Naive thymus-derived CD4-positive, alpha-beta T cell (primary cell): ENCODE measurements around the gene GRIK4. TPM values are rescaled to one million over a fixed set of nuclear protein-coding genes. Genes with fewer than 3 reads are reported as not detected.

Experiments
- ATAC-seq: fragments of 150-1000 bp; cut with Tn5 transposase; 2 replicates; pipeline ENCODE4 v1.10.0; 2021; ENCODE audit warnings: mild to moderate bottlenecking, moderate library complexity
- CTCF ChIA-PET: fragments of 350-600 bp; sonication (Branson Sonifier 250); formaldehyde crosslinking; loops from one replicate; lab custom pipeline; 2021; ENCODE audit warnings: antibody characterized with exemption; lab: Charles Lee
- POLR2A ChIA-PET: fragments of 350-600 bp; sonication (Branson Sonifier 250); formaldehyde crosslinking; loops from one replicate; lab custom pipeline; 2021; ENCODE audit warnings: antibody characterized with exemption, inconsistent platforms; lab: Charles Lee
- DNase-seq, 9 donors: peaks; one replicate each; pipeline versions ENCODE4 v3.0.0 to v3.0.0-alpha.2; 2020 to 2022; ENCODE audit warnings: mixed read lengths in 1 of 9
- H3K27ac ChIP-seq: one replicate; pipeline ENCODE4 v1.7.0; 2013; ENCODE audit warnings: mild to moderate bottlenecking, low read depth, low read length, moderate library complexity
- H3K27me3 ChIP-seq, 2 donors: one replicate each; pipeline ENCODE4 v1.7.0; 2013; ENCODE audit warnings: low read length in 2 of 2, mild to moderate bottlenecking in 2 of 2, moderate library complexity in 2 of 2; ENCODE audit not compliant: control insufficient read depth in 2 of 2, insufficient read depth in 2 of 2
- H3K36me3 ChIP-seq, 3 experiments: 1 replicate in 2 of 3; 2 replicates in 1 of 3; pipeline ENCODE4 v1.7.0; 2013; ENCODE audit warnings: low read length in 3 of 3, mild to moderate bottlenecking in 3 of 3, moderate library complexity in 1 of 3; ENCODE audit not compliant: insufficient read depth in 3 of 3, control insufficient read depth in 2 of 3
- H3K4me1 ChIP-seq, 2 donors: one replicate each; pipeline ENCODE4 v1.7.0; 2013; ENCODE audit warnings: low read length in 2 of 2, mild to moderate bottlenecking in 2 of 2, moderate library complexity in 1 of 2; ENCODE audit not compliant: control insufficient read depth in 2 of 2, insufficient read depth in 2 of 2
- H3K4me3 ChIP-seq: 2 replicates; pipeline ENCODE4 v1.7.0; 2013; ENCODE audit warnings: mild to moderate bottlenecking, low read length
- H3K9me3 ChIP-seq, 3 experiments: 1 replicate in 2 of 3; 2 replicates in 1 of 3; pipeline ENCODE4 v1.7.0; 2013; ENCODE audit warnings: low read length in 3 of 3; ENCODE audit not compliant: control insufficient read depth in 2 of 3
- H3K27ac Mint-ChIP-seq, 9 donors: one replicate each; pipeline ENCODE4 v1.8.0; 2020 to 2022; ENCODE audit warnings: mixed read lengths in 9 of 9, mild to moderate bottlenecking in 8 of 9, moderate library complexity in 5 of 9, inconsistent platforms in 2 of 9
- H3K27me3 Mint-ChIP-seq, 5 donors: one replicate each; pipeline ENCODE4 v1.8.0; 2021 to 2022; ENCODE audit warnings: mixed read lengths in 5 of 5, mild to moderate bottlenecking in 1 of 5
- H3K36me3 Mint-ChIP-seq, 5 donors: one replicate each; pipeline ENCODE4 v1.8.0; 2020 to 2022; ENCODE audit warnings: mixed read lengths in 5 of 5, mild to moderate bottlenecking in 3 of 5, inconsistent platforms in 1 of 5
- H3K4me1 Mint-ChIP-seq, 7 donors: one replicate each; pipeline ENCODE4 v1.8.0; 2020 to 2022; ENCODE audit warnings: mixed read lengths in 7 of 7, mild to moderate bottlenecking in 3 of 7, inconsistent platforms in 1 of 7
- H3K4me3 Mint-ChIP-seq, 10 donors: one replicate each; pipeline ENCODE4 v1.8.0; 2020 to 2022; ENCODE audit warnings: mild to moderate bottlenecking in 10 of 10, mixed read lengths in 10 of 10, moderate library complexity in 6 of 10, inconsistent platforms in 2 of 10
- H3K9me3 Mint-ChIP-seq, 11 donors: one replicate each; pipeline ENCODE4 v1.8.0; 2020 to 2022; ENCODE audit warnings: mixed read lengths in 11 of 11, mild to moderate bottlenecking in 4 of 11, inconsistent platforms in 1 of 11, moderate library complexity in 1 of 11
- intact Hi-C, 2 donors: fragments of 100-400 bp; cut with micrococcal nuclease; formaldehyde crosslinking; loops; one replicate each; pipeline ENCODE4 v1.15.1; 2023
- polyA plus RNA-seq, 2 donors: library from polyadenylated mRNA; unstranded; fragments of 300-500 nt; fragmentation: Illumina TruSeq; gene quantifications; one replicate each; pipeline ENCODE4 v1.2.3, GENCODE V29; 2021
- total RNA-seq, 6 experiments: library from RNA in 5 of 6; stranded (reverse) in 5 of 6; gene quantifications; 1 replicate in 5 of 6; 2 replicates in 1 of 6; pipeline ENCODE4 v1.2.3 and lab custom pipeline; 2021 to 2026

GRIK4 gene
- total and polyA plus RNA-seq, 7 experiments from 2014 or later: 0.93 to 3.8 TPM; not detected in 5

DNA sequence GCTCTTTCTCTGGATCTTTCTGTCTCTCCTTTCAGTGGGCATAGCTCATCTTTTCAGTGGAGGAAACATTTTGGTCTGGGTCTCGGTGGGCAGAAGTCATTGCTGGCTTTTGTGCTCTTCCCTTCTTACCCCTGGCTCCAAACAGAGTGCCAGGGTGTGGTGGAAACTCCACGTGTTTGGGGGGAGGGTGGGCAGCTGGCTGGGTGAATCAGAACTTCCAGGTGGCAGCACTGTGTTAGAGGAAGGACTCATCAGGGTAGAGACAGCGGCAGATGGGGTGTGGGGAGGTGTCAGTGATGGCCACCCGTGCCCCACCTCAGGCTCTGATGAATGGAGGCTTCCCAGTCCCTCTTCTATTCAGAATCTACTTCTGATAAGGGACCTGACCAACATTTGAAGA, 114.0 kb downstream of the GRIK4 start:
- Mint-ChIP-seq H3K27ac (no peak overlapping the region), H3K36me3 (no peaks in the 10 kb centered on the region), H3K4me3 (no peak overlapping the region), H3K4me1 (no peaks in the 10 kb centered on the region), H3K9me3 (no peaks in the 10 kb centered on the region), H3K27me3 (peaks cover 0 to 20% (median 5%) of the 10 kb centered on the region in 5 donors)
- Histone ChIP-seq H3K4me3 (no peak overlapping the region), H3K36me3 (no peaks in the 10 kb centered on the region), H3K4me1 (no peaks in the 10 kb centered on the region), H3K27ac (no peak overlapping the region), H3K9me3 (no peaks in the 10 kb centered on the region), H3K27me3 (no peaks in the 10 kb centered on the region)
- ChIA-PET CTCF (no interaction called here), POLR2A (no interaction called here)
- no peak for DNase-seq
- intact Hi-C loops: no loop called here
- ATAC-seq: no peak

DNA sequence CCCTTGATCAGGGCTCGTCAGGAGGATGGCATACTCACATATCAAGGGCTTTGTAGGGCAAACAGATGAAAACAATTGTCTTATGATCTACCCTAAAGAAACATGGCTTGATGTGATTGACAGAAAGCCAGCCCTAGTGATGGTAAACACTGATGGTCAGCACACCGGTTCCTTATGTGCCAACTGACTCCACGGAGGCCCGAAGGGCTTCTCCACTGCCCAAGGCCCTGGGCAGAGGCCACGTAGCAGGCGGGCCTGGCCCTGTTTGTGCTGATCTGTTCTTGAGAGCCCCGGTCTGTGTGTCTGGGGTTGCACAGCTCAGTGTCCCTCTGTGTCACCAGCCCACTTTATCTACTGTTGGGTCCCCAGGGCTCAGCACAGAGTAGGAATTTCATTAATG, 115.2 kb downstream of the GRIK4 start:
- POLR2A ChIA-PET: no interaction called here
- H3K27ac Mint-ChIP-seq: no peak overlapping the region

DNA sequence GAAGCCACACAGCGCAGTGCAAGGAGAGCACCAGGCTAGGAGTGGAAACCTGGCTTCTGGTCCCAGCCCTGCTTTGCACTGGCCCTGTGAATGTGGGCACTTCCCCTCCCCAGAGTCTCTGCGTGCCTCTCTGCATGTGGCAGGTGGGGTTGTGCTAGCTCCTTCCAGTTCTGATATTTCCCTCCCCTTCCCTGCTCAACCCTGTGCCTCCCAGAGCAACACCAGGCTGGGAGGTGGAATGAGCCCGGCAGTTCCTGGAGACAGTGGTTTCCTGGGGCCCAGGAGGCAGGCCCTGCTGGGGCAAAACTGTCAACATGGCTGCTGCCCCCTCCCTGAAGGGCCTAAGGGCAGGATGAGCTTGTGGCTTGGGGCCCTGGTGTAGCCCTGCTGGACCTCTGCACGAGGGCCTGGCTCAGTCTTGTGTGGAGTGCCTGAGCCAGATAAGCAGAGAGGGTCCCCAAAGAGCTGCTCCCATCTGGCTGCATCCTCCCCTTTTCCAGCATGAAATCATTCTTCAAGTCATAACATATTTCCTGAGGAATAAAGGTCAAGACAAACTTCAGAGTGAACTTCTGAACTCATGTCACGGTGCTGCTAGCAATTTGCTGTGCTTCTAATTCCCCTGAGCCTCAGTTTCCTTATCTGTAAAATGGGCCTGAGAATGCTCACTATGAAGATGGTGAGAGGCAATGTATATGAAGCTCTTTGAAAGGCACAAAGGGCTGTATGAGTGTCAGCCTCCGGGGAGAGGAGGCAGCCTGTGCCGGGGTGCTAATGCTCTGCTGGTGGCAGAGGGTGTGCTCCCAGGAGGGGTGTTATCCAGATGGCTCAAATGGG, 116.0 kb downstream of the GRIK4 start:
- no peak for ATAC-seq
- H3K27ac Mint-ChIP-seq: no peak overlapping the region
- POLR2A ChIA-PET: no interaction called here

More for the DNA sequence above, 115.2 kb downstream of the GRIK4 start:
- no peak overlapping the region for H3K27ac ChIP-seq
- H3K36me3 ChIP-seq: no peaks in the 10 kb centered on the region
- Mint-ChIP-seq H3K4me1 (no peaks in the 10 kb centered on the region), H3K4me3 (no peak overlapping the region), H3K27me3 (peaks cover 0 to 23% (median 5%) of the 10 kb centered on the region in 5 donors), H3K9me3 (no peaks in the 10 kb centered on the region), H3K36me3 (no peaks in the 10 kb centered on the region)
- no peaks in the 10 kb centered on the region for H3K4me1 ChIP-seq
- CTCF ChIA-PET: no interaction called here
- H3K27me3 ChIP-seq: no peaks in the 10 kb centered on the region
- ATAC-seq (no peak), DNase-seq (no peak)
- H3K4me3 ChIP-seq: no peak overlapping the region
- H3K9me3 ChIP-seq: no peaks in the 10 kb centered on the region
- intact Hi-C loops: no loop called here

DNA sequence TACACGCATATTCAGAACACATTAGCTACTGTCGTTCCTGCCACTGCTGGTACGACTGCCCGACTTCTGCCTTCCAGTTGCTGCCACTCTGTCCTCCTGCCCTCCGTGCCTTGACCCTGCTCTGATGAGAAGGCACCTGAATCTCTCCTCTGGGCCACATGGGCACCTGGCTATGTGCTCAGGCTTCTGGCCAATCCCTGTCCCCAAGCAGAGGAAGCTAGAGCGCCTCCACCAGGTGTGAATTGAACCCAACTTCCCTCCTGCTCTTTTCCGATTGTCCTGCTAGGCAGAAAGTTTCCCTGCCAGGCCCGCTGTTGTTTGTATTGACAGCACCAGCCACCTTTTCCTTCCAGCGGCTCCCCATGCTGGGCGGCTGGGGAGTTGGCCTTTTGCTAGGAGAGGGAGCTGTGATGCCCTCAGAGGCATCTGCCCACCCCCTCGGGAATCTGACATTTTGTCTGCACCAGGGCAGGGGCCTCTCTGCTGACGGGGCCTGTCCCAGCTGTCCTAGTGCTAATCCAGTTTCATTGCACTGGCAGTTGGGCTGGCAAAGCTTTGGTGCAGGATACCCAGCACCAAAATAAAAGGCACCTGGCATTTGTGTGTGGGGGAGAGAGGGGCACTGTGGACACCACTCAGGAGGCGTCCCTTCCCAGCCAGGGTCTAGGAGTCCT, 118.0 kb downstream of the GRIK4 start:
- Histone ChIP-seq H3K4me3 (no peak overlapping the region), H3K27me3 (no peaks in the 10 kb centered on the region), H3K27ac (no peak overlapping the region), H3K36me3 (no peaks in the 10 kb centered on the region), H3K4me1 (no peaks in the 10 kb centered on the region), H3K9me3 (no peaks in the 10 kb centered on the region)
- ATAC-seq: no peak
- intact Hi-C loops: no loop called here
- no peak for DNase-seq
- POLR2A ChIA-PET: no interaction called here
- no peak overlapping the region for H3K27ac Mint-ChIP-seq
- H3K27me3 Mint-ChIP-seq: peaks cover 0 to 19% (median 8%) of the 10 kb centered on the region in 5 donors
- no peak overlapping the region for H3K4me3 Mint-ChIP-seq
- no peaks in the 10 kb centered on the region for H3K9me3 Mint-ChIP-seq
- CTCF ChIA-PET: no interaction called here
- no peaks in the 10 kb centered on the region for H3K36me3 Mint-ChIP-seq
- H3K4me1 Mint-ChIP-seq: peaks cover 0 to 3% (median 0%) of the 10 kb centered on the region in 7 donors

More for the DNA sequence above, 116.0 kb downstream of the GRIK4 start:
- Histone ChIP-seq H3K4me1 (no peaks in the 10 kb centered on the region), H3K36me3 (no peaks in the 10 kb centered on the region), H3K27ac (no peak overlapping the region), H3K27me3 (no peaks in the 10 kb centered on the region), H3K9me3 (no peaks in the 10 kb centered on the region), H3K4me3 (no peak overlapping the region)
- no peaks in the 10 kb centered on the region for H3K36me3 Mint-ChIP-seq
- CTCF ChIA-PET: no interaction called here
- no peaks in the 10 kb centered on the region for H3K4me1 Mint-ChIP-seq
- intact Hi-C loops: no loop called here
- no peak overlapping the region for H3K4me3 Mint-ChIP-seq
- H3K27me3 Mint-ChIP-seq: peaks cover 0 to 27% (median 5%) of the 10 kb centered on the region in 5 donors
- H3K9me3 Mint-ChIP-seq: no peaks in the 10 kb centered on the region
- no peak for DNase-seq

DNA sequence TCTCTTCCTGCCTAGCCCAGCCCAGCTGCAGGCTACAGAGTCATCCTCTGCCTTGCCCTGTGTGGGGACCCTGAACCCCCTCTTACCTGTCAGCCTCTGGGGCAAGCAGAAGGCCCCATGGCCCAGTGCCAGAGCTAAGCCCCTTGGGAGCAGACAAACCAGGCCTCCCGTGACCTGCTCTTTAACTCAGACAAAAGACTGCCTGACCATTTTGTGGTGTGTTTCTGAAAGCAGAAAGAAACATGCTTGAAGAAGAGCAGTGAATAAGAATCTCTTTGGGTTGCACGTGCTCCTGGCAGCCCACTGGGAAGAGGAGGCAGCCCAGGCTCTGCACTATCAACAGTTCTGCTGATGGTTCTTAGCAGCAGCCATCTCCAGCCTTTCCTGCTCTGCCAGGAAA, 118.6 kb downstream of the GRIK4 start:
- POLR2A ChIA-PET: no interaction called here
- H3K27ac Mint-ChIP-seq: no peak overlapping the region

DNA sequence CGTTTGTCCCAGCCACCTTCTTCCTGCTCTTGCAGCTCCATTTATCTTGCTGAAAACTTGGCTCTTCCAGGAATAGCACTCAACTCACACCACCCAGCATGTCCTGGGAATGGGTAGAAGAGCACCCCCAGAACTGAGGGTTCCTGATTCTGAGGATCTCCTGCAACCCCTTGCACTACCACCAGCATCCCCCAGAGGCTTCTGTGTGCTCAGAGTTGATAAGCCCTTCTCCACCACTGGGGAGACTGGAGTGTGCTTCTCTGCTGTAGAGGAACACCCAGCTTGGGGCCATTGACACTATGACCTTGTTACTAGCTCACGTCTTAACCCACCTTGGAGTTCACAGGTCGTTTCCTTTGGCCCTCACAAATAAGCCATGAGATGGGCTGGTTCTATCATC, 121.0 kb downstream of the GRIK4 start:
- Mint-ChIP-seq H3K4me1 (peaks cover 0 to 6% (median 0%) of the 10 kb centered on the region in 7 donors), H3K4me3 (no peak overlapping the region), H3K27me3 (peaks cover 0 to 19% (median 18%) of the 10 kb centered on the region in 5 donors), H3K36me3 (no peaks in the 10 kb centered on the region), H3K27ac (no peak overlapping the region), H3K9me3 (peaks cover 0 to 1% (median 0%) of the 10 kb centered on the region in 11 donors)
- Histone ChIP-seq H3K9me3 (no peaks in the 10 kb centered on the region), H3K27ac (no peak overlapping the region), H3K27me3 (no peaks in the 10 kb centered on the region), H3K4me3 (no peak overlapping the region), H3K4me1 (no peaks in the 10 kb centered on the region), H3K36me3 (no peaks in the 10 kb centered on the region)
- ChIA-PET CTCF (no interaction called here), POLR2A (no interaction called here)
- intact Hi-C loops: no loop called here
- peak; percentile 28 for ATAC-seq
- no peak for DNase-seq

More for the DNA sequence above, 118.6 kb downstream of the GRIK4 start:
- no peak for DNase-seq
- Histone ChIP-seq H3K27ac (no peak overlapping the region), H3K9me3 (no peaks in the 10 kb centered on the region), H3K4me1 (no peaks in the 10 kb centered on the region), H3K36me3 (no peaks in the 10 kb centered on the region), H3K27me3 (no peaks in the 10 kb centered on the region), H3K4me3 (no peak overlapping the region)
- Mint-ChIP-seq H3K27me3 (peaks cover 0 to 14% (median 8%) of the 10 kb centered on the region in 5 donors), H3K4me3 (no peak overlapping the region), H3K4me1 (peaks cover 0 to 3% (median 0%) of the 10 kb centered on the region in 7 donors), H3K9me3 (no peaks in the 10 kb centered on the region), H3K36me3 (no peaks in the 10 kb centered on the region)
- CTCF ChIA-PET: no interaction called here
- intact Hi-C loops: no loop called here
- ATAC-seq: no peak
